ENCODE measurements around the gene ATOX1.

DNA sequence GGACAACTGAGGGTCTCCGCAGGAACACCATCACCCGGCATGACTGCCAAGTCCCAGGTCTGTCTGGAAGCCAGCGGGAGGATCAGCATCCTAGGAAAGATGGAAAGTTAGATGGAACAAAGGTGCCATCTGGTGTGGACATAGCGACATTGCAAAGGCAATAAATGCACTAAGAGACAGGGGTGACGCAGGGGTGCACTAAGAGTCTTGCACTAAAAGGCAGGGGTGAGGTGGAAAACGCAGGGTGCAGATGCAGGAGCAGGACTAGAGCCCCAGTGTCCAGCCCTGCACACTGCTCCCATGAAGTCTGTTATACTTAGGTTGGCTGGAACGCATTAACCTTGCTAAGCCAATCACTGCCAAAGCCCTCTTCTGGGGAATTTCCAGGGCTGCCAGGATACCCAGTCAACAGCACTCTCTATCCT is 15.5 kb downstream of the ATOX1 start:
- no peak for TF ChIP-seq GATA3 (IDR thresholded peaks at IDR 0.05; ENCODE audit: low read depth, low read length)
- TF ChIP-seq GATA2 (IDR thresholded peaks at IDR 0.05; ENCODE audit: low read depth, low read length) = no peak

All from SH-SY5Y (cell line).